SK-N-SH treated with all-trans-retinoic acid at 6 μM for 48 hours (cell line): ENCODE measurements around the gene CALM3.
A peak's percentile ranks its signal among the peaks of the same experiment; 100 is the strongest.

Experiments used
- ATAC-seq: fragments of 200-7000 bp; cut with Tn5 transposase; 3 replicates; pipeline ENCODE4 v1.9.1; 2020; ENCODE audit warnings: mild to moderate bottlenecking, moderate library complexity
- ARNTL ChIP-seq: fragments of 450-650 bp; formaldehyde crosslinking; IDR thresholded peaks from 2 replicates; pipeline ENCODE4 v1.5.0; 2020; ENCODE audit warnings: low read depth, mild to moderate bottlenecking, moderate library complexity, borderline replicate concordance
- BACH2 ChIP-seq: fragments of 250-450 bp; sonication (Bioruptor Pico); IDR thresholded peaks from 2 replicates; pipeline ENCODE4 v1.9.0; 2021; ENCODE audit warnings: mild to moderate bottlenecking, borderline replicate concordance
- CSDC2 ChIP-seq: fragments of 250-450 bp; sonication (Bioruptor Pico); IDR thresholded peaks from 2 replicates; pipeline ENCODE4 v1.5.0; 2020; ENCODE audit warnings: mild to moderate bottlenecking, moderate library complexity
- ESRRG ChIP-seq: fragments of 250-450 bp; sonication (Bioruptor Pico); IDR thresholded peaks from 2 replicates; pipeline ENCODE4 v1.6.1; 2021; ENCODE audit warnings: mild to moderate bottlenecking
- PPARA ChIP-seq: fragments of 250-450 bp; sonication (Bioruptor Pico); IDR thresholded peaks from 2 replicates; pipeline ENCODE4 v1.5.0; 2020; ENCODE audit warnings: mild to moderate bottlenecking, borderline replicate concordance
- RARB ChIP-seq: fragments of 250-450 bp; sonication (Bioruptor Pico); IDR thresholded peaks from 2 replicates; pipeline ENCODE4 v1.8.0; 2021; ENCODE audit warnings: mild to moderate bottlenecking, moderate library complexity
- SNAI2 ChIP-seq: fragments of 250-450 bp; sonication (Bioruptor Pico); IDR thresholded peaks from 2 replicates; pipeline ENCODE4 v1.5.0; 2020; ENCODE audit warnings: mild to moderate bottlenecking, moderate library complexity
- TCF4 ChIP-seq: fragments of 250-450 bp; sonication (Bioruptor Pico); IDR thresholded peaks from 2 replicates; pipeline ENCODE4 v1.8.0; 2021; ENCODE audit warnings: mild to moderate bottlenecking, moderate library complexity, borderline replicate concordance
- TOX ChIP-seq: fragments of 250-450 bp; sonication (Bioruptor Pico); IDR thresholded peaks from 2 replicates; pipeline ENCODE4 v1.8.0; 2021; ENCODE audit warnings: mild to moderate bottlenecking, moderate library complexity, borderline replicate concordance
- ZC3H10 ChIP-seq: fragments of 250-450 bp; sonication (Bioruptor Pico); IDR thresholded peaks from 2 replicates; pipeline ENCODE4 v1.5.1; 2021; ENCODE audit warnings: mild to moderate bottlenecking, moderate library complexity
- ZFP30 ChIP-seq: fragments of 450-650 bp; formaldehyde crosslinking; IDR thresholded peaks from 2 replicates; pipeline ENCODE4 v1.5.0; 2022; ENCODE audit warnings: mild to moderate bottlenecking, moderate library complexity
- ZNF70 ChIP-seq: fragments of 450-650 bp; formaldehyde crosslinking; IDR thresholded peaks from 2 replicates; pipeline ENCODE4 v1.5.0; 2020; ENCODE audit warnings: mild to moderate bottlenecking, moderate library complexity
- ZNF8 ChIP-seq: fragments of 450-650 bp; formaldehyde crosslinking; IDR thresholded peaks from 2 replicates; pipeline ENCODE4 v1.5.0; 2020; ENCODE audit warnings: mild to moderate bottlenecking, moderate library complexity
- TF ChIP-seq, protein P1 (sequence below): fragments of 250-450 bp; sonication (Bioruptor Pico); IDR thresholded peaks from 2 replicates; pipeline ENCODE4 v1.5.1; 2021; ENCODE audit warnings: mild to moderate bottlenecking, moderate library complexity
- TF ChIP-seq, protein P2 (sequence below): fragments of 250-450 bp; sonication (Bioruptor Pico); IDR thresholded peaks from 2 replicates; pipeline ENCODE4 v1.5.0; 2020; ENCODE audit warnings: mild to moderate bottlenecking, moderate library complexity

The CALM3 gene

DNA sequence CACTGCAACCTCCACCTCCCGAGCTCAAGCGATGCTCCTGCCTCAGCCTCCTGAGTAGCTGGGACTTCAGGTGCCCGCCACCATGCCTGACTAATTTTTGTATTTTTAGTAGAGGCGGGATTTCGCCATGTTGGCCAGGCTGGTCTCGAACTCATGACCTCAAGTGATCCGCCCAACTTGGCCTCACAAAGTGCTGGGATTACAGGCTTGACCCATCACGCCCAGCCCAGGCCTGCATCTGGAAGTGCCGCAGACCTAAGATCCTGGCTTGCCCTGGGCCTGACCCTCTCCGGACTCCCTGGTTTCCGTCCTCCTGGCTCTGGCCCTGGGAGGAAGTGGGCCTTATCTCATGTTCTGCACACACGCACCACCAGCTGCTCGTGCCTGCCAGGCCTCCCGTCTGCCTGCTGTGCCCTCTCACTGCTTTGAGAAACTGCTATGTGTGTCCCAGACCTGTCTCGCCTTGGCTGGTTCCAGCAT is 28.5 kb downstream of the CALM3 start (continued):
- 0 out of 2 replicates have a peak, but pooled peaks have one; percentile 48 for TF ChIP-seq SNAI2 (CRISPR knock-in tag)
- TF ChIP-seq PPARA (CRISPR knock-in tag): peak; percentile 88; the same call in 1 of the 2 replicates
- TF ChIP-seq CSDC2 (CRISPR knock-in tag): no peak
- TF ChIP-seq, protein P1, sequence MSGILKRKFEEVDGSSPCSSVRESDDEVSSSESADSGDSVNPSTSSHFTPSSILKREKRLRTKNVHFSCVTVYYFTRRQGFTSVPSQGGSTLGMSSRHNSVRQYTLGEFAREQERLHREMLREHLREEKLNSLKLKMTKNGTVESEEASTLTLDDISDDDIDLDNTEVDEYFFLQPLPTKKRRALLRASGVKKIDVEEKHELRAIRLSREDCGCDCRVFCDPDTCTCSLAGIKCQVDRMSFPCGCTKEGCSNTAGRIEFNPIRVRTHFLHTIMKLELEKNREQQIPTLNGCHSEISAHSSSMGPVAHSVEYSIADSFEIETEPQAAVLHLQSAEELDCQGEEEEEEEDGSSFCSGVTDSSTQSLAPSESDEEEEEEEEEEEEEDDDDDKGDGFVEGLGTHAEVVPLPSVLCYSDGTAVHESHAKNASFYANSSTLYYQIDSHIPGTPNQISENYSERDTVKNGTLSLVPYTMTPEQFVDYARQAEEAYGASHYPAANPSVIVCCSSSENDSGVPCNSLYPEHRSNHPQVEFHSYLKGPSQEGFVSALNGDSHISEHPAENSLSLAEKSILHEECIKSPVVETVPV (CRISPR knock-in tag): no peak; the same call in 1 of the 2 replicates
- TF ChIP-seq ZC3H10 (CRISPR knock-in tag): no peak
- TF ChIP-seq ZFP30: no peak

DNA sequence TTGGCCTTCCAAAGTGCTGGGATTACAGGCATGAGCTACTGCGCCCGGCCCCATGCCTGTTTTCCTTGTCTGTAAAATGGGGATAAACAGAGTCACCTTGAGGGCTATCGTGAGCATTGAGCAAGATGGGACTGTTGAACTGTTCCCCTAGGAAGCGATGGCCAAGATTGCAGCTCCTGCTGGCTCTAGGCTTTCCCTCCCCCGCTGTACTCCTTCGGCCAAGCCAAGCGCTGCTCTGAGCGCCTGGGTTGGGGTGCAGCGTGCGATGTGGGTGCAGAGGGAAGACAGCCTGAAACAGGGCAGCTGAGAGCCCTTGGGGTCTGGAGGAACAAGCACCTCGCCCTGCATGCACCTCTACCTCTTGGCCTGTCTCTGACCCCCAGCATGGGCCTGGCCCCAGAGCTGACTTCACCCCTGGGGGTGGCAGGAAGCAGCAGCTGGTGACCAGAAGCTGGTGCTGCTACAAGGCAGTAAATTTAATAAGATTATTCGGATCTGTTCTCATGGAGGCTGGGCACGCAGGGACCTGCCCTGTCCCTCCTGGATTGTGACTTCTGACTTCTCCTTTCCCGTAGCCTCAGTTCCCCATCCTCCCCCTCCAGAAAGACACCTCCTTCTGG is 29.6 kb downstream of the CALM3 start:
- TF ChIP-seq ZC3H10 (CRISPR knock-in tag) (no peak), ZFP30 (0 out of 2 replicates have a peak, but pooled peaks have one; percentile 4), ZNF70 (peak; percentile 71), TCF4 (peak; percentile 91)
- TF ChIP-seq, protein P2, sequence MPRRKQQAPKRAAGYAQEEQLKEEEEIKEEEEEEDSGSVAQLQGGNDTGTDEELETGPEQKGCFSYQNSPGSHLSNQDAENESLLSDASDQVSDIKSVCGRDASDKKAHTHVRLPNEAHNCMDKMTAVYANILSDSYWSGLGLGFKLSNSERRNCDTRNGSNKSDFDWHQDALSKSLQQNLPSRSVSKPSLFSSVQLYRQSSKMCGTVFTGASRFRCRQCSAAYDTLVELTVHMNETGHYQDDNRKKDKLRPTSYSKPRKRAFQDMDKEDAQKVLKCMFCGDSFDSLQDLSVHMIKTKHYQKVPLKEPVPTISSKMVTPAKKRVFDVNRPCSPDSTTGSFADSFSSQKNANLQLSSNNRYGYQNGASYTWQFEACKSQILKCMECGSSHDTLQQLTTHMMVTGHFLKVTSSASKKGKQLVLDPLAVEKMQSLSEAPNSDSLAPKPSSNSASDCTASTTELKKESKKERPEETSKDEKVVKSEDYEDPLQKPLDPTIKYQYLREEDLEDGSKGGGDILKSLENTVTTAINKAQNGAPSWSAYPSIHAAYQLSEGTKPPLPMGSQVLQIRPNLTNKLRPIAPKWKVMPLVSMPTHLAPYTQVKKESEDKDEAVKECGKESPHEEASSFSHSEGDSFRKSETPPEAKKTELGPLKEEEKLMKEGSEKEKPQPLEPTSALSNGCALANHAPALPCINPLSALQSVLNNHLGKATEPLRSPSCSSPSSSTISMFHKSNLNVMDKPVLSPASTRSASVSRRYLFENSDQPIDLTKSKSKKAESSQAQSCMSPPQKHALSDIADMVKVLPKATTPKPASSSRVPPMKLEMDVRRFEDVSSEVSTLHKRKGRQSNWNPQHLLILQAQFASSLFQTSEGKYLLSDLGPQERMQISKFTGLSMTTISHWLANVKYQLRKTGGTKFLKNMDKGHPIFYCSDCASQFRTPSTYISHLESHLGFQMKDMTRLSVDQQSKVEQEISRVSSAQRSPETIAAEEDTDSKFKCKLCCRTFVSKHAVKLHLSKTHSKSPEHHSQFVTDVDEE (CRISPR knock-in tag): peak; percentile 76
- peak; percentile 14; the same call in 1 of the 3 replicates for ATAC-seq

DNA sequence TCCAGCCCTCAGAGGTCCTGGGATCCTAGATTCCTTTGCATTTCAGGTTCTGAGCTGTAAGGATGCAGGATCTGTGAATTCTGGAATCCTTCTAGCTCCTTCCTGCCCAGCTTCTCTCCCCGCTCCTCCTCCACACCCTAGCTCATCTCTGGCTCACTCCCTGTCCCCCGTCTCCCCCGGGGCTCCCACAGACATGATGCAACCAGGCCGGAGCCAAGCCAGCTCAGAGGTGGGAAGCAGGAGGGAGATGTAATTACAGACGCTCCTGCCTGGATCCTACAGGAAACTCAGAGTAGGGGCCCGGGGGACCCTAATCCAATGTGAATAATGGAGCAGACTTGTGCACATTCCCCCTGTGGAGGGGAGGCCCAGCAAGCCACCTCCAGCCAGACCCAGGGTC is 30.4 kb downstream of the CALM3 start:
- TF ChIP-seq CSDC2 (CRISPR knock-in tag): no peak
- TF ChIP-seq, protein P1 (CRISPR knock-in tag): no peak
- TF ChIP-seq, protein P2 (CRISPR knock-in tag): 0 out of 2 replicates have a peak, but pooled peaks have one; percentile 64
- TF ChIP-seq ZNF70: 0 out of 2 replicates have a peak, but pooled peaks have one; percentile 25
- 0 out of 2 replicates have a peak, but pooled peaks have one; percentile 43 for TF ChIP-seq ARNTL (CRISPR knock-in tag)
- peak; percentile 48; the same call in 1 of the 2 replicates for TF ChIP-seq ZNF8 (CRISPR knock-in tag)
- TF ChIP-seq, all 23 proteins: peak for 4
- ATAC-seq: peak; percentile 4; the same call in 1 of the 3 replicates

DNA sequence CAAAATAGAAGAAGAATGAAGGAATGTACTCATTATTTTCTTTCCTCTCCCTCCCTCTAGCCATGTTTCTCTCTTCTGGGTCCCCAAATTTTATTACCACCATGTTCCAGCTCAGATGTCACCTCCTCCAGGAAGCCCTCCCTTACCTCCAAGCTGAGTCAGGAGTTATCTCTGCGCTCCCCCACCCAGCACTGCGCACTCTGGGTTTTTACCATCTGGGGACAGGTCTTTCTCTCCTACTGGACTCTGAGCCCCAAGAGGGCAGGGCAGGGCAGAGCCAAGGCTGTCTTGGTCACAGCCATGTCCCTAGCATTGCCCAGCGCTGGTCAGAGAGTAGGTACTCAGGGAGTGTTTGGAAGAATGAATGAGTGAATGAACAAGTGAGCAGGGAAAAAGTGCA is 32.0 kb downstream of the CALM3 start:
- no peak for TF ChIP-seq PPARA (CRISPR knock-in tag)
- TF ChIP-seq SNAI2 (CRISPR knock-in tag): no peak
- TF ChIP-seq, protein P2 (CRISPR knock-in tag): no peak
- no peak for TF ChIP-seq ZFP30
- no peak for TF ChIP-seq RARB (CRISPR knock-in tag)
- no peak for TF ChIP-seq TOX
- TF ChIP-seq ZNF70: no peak
- TF ChIP-seq ESRRG (CRISPR knock-in tag): no peak
- TF ChIP-seq TCF4: no peak
- TF ChIP-seq BACH2 (CRISPR knock-in tag): no peak
- TF ChIP-seq, all 23 proteins: peak for 0
- ATAC-seq: no peak
